Measurements from ENCODE around the gene BMERB1.
"Not testable (repeated sequence)": the region's sequence is repeated elsewhere in the genome, so short reads cannot be mapped to it uniquely, and the experiment has no call there.

DNA sequence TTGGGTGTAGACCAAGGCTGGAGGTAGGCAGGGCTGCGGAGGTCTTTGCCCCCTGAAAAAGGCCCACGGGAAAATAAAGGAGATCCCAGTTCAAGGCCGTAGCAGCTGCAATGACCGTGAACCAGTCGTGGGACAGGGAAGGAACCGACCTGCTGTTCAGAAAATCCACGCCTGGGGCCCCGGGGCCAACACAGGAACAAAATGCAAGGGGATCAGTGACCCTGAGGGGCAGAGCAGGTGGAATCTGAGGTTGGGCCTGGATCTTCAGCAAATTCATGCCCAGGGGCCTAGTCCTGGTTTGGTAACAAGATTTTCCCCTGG is 37.9 kb upstream of the BMERB1 start:
- TF ChIP-seq, protein P1, sequence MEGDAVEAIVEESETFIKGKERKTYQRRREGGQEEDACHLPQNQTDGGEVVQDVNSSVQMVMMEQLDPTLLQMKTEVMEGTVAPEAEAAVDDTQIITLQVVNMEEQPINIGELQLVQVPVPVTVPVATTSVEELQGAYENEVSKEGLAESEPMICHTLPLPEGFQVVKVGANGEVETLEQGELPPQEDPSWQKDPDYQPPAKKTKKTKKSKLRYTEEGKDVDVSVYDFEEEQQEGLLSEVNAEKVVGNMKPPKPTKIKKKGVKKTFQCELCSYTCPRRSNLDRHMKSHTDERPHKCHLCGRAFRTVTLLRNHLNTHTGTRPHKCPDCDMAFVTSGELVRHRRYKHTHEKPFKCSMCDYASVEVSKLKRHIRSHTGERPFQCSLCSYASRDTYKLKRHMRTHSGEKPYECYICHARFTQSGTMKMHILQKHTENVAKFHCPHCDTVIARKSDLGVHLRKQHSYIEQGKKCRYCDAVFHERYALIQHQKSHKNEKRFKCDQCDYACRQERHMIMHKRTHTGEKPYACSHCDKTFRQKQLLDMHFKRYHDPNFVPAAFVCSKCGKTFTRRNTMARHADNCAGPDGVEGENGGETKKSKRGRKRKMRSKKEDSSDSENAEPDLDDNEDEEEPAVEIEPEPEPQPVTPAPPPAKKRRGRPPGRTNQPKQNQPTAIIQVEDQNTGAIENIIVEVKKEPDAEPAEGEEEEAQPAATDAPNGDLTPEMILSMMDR (IDR thresholded peaks at IDR 0.05), result not testable (repeated sequence)
- not testable (repeated sequence) for TF ChIP-seq TCF7L2 (IDR thresholded peaks at IDR 0.05; ENCODE audit: low read depth, low read length); POLR2AphosphoS5 (IDR thresholded peaks at IDR 0.05; ENCODE audit: low read depth, low read length); SIN3A (IDR thresholded peaks at IDR 0.05; ENCODE audit: borderline replicate concordance, insufficient read depth, low read depth, low read length)
- TF ChIP-seq, protein P2, sequence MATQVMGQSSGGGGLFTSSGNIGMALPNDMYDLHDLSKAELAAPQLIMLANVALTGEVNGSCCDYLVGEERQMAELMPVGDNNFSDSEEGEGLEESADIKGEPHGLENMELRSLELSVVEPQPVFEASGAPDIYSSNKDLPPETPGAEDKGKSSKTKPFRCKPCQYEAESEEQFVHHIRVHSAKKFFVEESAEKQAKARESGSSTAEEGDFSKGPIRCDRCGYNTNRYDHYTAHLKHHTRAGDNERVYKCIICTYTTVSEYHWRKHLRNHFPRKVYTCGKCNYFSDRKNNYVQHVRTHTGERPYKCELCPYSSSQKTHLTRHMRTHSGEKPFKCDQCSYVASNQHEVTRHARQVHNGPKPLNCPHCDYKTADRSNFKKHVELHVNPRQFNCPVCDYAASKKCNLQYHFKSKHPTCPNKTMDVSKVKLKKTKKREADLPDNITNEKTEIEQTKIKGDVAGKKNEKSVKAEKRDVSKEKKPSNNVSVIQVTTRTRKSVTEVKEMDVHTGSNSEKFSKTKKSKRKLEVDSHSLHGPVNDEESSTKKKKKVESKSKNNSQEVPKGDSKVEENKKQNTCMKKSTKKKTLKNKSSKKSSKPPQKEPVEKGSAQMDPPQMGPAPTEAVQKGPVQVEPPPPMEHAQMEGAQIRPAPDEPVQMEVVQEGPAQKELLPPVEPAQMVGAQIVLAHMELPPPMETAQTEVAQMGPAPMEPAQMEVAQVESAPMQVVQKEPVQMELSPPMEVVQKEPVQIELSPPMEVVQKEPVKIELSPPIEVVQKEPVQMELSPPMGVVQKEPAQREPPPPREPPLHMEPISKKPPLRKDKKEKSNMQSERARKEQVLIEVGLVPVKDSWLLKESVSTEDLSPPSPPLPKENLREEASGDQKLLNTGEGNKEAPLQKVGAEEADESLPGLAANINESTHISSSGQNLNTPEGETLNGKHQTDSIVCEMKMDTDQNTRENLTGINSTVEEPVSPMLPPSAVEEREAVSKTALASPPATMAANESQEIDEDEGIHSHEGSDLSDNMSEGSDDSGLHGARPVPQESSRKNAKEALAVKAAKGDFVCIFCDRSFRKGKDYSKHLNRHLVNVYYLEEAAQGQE (IDR thresholded peaks at IDR 0.05; ENCODE audit: insufficient read depth in 1 of 2, low read depth in 2 of 2, low read length in 1 of 2), result not testable (repeated sequence)
